GM10266 (cell line): ENCODE measurements around the gene COLEC11.
"Not testable (repeated sequence)": the region's sequence is repeated elsewhere in the genome, so short reads cannot be mapped to it uniquely, and the experiment has no call there.

Experiments used
- DNase-seq: peaks from one replicate; pipeline ENCODE4 v3.0.0; 2012; ENCODE audit errors: extremely low spot score
- TF ChIP-seq, protein P1 (sequence below): IDR thresholded peaks from 2 replicates; pipeline ENCODE4 v1.5.1; 2012; ENCODE audit warnings: mild to moderate bottlenecking, low read depth; ENCODE audit not compliant: control insufficient read depth, insufficient read depth; ENCODE audit errors: missing control alignments

The COLEC11 gene

DNA sequence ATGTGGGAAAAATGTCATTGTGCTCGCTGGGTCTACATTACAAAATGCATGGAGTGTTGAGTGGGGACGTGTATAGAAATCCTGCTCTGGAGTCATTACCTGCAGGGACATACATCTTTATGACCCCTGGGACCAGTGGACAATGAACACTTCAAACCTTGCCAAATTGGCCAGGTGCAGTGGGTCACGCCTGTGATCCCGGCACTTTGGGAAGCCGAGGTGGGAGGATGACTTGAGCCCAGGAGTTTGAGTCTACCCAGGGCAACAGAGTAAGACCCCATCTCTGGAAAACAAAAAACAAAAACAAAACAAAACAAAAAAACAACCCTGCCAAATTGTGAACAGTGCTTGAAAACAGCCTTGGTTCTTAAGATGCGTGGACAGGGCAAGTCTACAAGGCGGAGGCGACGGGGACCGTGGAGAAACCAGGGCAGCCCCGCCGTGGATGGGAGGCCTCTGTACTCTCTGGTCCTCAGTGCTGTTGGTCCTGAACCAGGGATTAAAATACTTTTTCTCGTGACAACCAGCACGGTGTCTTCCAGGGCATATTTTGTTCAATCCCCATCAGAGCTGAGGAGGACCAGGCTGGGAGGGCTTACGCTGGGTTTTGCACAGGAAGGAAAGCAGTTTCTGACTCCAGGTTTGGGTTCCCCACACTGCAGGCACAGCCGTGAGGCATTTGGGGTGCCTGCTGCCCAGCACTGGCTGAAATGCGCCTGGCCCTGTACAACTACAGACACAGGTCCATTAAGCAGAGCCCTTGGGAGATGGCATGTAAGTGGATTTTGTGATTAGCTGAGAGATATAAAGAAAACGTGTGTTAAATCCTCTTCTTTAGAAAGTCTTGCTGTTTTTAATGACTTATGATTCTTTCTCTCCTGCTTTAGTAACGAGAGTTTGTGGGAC lies 13.7 kb downstream of the COLEC11 start:
- DNase-seq, result no peak
- TF ChIP-seq, protein P1, sequence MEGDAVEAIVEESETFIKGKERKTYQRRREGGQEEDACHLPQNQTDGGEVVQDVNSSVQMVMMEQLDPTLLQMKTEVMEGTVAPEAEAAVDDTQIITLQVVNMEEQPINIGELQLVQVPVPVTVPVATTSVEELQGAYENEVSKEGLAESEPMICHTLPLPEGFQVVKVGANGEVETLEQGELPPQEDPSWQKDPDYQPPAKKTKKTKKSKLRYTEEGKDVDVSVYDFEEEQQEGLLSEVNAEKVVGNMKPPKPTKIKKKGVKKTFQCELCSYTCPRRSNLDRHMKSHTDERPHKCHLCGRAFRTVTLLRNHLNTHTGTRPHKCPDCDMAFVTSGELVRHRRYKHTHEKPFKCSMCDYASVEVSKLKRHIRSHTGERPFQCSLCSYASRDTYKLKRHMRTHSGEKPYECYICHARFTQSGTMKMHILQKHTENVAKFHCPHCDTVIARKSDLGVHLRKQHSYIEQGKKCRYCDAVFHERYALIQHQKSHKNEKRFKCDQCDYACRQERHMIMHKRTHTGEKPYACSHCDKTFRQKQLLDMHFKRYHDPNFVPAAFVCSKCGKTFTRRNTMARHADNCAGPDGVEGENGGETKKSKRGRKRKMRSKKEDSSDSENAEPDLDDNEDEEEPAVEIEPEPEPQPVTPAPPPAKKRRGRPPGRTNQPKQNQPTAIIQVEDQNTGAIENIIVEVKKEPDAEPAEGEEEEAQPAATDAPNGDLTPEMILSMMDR, result no peak

DNA sequence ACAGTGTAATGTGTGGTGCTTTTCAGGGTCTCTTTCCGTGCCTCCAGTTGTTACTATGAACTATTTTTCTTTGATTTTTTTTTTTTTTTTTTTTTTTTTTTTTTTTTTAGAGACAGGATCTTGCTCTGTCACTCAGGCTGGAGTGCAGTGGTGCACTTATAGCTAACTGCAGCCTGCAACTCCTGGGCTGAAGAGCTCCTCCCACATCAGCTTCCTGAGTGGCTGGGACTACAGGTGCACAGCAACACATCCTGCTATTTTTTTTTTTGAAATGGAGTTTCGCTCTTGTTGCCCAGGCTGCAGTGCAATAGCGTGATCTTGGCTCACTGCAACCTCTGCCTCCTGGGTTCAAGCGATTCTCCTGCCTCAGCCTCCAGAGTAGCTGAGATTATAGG lies 14.4 kb downstream of the COLEC11 start:
- DNase-seq, result not testable (repeated sequence)

DNA sequence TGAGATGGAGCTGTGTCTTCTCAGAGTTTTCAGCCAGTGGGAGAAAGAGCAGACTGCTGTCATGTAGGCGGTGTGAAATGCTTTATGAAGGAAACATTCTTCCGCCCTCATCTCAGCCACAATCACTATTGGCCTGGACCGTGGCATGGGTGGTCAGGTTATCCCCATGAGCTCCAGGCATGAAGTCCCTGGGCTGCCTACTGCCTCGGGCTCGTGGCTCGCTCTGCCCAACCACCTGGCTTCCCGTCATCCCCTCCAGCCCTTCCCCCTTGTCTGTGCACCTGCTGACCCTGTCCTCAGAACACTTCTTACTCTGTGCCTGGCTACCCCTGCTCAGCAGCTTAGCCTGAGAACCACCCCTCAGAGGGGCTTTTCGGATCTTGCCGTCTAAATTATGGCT lies 15.5 kb downstream of the COLEC11 start:
- TF ChIP-seq, protein P1, result no peak
- no peak for DNase-seq

DNA sequence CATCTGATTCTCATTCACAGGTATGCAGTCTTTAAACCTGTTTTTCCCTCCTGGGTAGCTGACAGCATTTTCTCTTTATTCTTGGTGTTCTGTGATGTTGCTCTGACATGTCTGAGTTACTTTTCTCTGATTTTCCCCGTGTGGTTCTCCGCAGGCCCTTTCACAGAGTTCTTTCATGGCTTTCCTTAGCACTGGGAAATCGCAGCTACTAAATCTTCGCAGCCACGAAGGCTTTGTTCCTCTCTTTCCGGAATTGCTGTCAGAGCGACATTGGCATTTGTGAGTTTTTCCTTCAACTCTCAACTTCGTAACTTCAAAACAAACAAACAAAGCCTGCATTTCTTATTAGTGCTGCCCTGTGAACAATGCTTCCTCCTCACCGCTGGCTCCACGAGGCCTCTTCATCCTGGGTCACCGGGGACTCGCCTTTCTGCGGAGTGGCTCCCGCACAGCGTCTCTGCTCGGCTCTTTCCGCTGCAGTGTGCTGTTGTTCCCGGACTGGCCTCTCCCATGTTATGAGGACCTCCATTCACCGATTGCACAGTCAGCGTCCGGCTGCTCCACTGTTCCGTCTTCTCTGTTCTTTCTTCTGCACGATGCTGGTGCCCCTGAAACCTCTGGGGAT lies 16.1 kb downstream of the COLEC11 start:
- TF ChIP-seq, protein P1, result no peak
- DNase-seq, result no peak

DNA sequence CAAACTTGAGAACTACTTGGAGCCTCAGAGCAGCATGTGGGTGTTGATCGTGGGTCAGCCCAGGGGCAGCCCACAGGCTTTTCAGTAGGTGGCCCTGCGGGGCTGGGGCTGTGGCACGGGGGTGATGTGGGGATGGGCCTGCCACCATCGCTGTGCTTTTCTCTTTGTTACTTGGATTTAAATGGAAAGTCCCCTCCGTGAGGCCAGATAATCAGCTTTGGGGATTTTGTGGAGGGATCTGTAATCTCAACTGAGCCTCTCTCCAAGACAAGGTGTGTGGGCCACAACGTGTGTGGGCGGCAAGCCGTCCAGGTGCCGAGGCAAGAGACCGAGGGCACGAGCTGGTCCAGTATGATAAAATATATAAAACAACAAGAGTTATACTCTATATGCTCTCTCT lies 16.7 kb downstream of the COLEC11 start:
- DNase-seq, result no peak
- TF ChIP-seq, protein P1, result no peak

DNA sequence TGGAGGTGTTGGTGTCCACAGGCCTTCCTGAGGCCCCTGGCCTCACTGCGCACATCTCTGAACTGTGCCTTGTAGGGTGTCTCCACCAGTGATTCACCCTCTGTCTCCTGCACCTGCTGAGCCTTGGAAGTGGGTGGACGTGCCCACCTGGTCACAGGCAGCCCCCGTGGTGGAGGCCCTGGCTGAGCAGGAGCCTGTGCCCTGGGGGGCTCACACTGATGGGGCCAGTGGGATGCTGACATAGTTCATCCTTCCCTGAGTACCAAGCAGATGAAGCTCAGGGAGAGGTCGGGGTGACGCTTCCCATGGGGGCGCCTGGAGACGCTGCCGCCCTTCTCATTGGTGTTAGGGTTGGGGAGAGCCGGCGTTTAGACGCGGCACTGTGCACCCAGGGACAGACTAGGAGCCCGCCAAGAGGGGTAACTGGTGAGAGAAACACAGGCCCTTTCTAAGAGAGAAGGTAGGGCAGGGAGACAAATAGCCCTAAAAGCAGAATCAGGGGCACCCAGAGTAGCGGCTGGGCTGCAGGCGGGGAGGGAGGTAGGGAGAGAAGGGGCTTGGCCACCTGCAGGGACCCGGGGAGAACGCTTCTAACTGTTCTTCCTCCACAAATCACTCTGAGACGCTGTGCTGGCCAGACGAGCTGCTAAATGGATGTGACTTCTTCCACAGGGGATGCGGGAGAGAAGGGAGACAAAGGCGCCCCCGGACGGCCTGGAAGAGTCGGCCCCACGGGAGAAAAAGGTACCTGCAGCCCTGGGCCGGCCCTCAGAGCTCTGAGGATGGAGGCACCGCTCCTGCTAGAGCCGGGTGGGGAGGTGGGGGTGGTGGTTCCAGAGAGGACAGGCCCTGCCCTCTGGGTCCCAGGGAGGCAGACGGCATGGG lies 18.0 kb downstream of the COLEC11 start:
- TF ChIP-seq, protein P1, result no peak

DNA sequence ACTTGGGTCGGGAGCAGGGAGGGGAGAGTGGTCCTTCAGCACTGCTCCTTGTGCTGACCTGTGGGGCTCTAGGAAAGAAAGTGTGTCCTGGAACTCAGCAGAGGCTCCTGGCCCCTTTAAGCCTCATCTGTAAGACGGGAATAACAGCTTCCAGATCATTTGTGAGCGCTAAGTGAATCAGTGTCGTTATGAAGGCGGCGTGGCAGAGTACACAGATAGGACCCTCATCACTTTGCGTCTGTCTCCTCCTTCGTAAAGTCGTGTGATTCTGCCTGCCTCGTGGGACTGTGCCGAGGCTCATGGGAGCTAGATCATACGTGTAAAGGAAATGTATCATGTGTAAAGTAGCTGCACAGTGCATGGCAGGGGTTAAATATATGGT lies 18.6 kb downstream of the COLEC11 start:
- DNase-seq, result no peak
- TF ChIP-seq, protein P1, result no peak

More for the DNA sequence above, 18.0 kb downstream of the COLEC11 start:
- no peak for DNase-seq

DNA sequence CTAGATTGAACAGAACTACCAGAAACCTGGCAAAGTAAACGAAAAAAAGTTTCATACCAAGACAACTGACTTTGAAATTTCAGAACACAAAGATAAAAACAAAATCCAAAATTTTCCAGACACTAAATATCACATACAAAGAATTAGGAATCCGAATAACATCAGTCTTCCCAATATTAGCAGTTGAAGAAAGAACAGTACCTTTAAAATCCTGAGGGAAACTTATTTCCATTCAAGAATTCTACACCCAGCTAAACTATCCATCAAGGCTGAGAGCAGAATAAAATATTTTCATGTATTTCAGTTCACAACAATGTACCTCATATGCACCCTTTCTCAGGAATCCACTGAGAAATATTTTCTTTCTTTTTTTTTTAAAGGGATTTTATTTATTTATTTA lies 19.8 kb downstream of the COLEC11 start:
- DNase-seq, result not testable (repeated sequence)

DNA sequence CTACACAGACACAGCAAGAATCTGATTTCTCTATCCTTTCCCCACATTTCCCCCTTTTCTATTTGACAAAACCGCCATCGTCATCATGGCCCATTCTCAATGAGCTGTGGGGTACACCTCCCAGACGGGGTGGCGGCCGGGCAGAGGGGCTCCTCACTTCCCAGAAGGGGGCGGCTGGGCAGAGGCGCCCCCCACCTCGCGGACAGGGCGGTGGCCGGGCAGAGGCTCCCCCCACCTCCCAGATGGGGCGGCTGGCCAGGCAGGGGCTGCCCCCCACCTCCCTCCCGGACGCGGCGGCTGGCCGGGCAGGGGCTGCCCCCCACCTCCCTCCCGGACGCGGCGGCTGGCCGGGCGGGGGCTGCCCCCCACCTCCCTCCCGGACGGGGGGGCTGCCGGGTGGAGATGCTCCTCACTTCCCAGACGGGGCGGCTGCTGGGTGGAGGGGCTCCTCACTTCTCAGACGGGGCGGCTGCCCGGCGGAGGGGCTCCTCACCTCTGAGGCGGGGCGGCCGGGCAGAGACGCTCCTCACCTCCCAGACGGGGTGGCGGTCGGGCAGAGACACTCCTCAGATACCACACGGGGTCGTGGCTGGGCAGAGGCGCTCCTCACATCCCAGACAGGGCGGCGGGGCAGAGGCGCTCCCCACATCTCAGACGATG lies 20.8 kb downstream of the COLEC11 start:
- DNase-seq, result not testable (repeated sequence)

DNA sequence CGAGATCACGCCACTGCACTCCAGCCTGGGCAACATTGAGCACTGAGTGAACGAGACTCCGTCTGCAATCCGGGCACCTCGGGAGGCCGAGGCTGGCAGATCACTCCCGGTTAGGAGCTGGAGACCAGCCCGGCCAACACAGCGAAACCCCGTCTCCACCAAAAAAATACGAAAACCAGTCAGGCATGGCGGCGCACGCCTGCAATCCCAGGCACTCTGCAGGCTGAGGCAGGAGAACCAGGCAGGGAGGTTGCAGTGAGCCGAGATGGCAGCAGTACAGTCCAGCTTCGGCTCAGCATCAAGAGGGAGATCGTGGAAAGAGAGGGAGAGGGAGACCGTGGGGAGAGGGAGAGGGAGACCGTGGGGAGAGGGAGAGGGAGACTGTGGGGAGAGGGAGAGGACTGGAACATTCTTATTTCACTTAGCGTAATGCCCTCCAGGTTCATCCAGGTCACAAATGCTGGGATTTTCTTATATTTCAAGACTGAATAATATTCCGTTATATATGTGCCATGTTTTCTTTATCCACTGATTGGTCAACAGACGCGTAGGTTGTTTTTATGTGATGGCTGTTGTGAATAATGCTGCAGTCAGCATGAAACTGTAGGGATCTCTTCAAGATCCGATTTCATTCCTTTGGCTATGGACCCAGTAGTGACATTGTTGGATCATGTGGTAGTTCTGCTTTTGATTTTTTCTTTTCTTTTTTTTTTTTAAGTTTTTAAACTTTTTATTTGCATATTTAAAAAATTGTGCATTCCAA lies 21.7 kb downstream of the COLEC11 start:
- not testable (repeated sequence) for DNase-seq
